Kidney tubule cell (primary cell): ENCODE measurements around the gene PHIP.
"Not testable (repeated sequence)": the region's sequence is repeated elsewhere in the genome, so short reads cannot be mapped to it uniquely, and the experiment has no call there.

Experiments used
- DNase-seq: peaks from one replicate; pipeline ENCODE4 v3.0.0-alpha.2; 2018; ENCODE audit warnings: low spot score

The PHIP gene

DNA sequence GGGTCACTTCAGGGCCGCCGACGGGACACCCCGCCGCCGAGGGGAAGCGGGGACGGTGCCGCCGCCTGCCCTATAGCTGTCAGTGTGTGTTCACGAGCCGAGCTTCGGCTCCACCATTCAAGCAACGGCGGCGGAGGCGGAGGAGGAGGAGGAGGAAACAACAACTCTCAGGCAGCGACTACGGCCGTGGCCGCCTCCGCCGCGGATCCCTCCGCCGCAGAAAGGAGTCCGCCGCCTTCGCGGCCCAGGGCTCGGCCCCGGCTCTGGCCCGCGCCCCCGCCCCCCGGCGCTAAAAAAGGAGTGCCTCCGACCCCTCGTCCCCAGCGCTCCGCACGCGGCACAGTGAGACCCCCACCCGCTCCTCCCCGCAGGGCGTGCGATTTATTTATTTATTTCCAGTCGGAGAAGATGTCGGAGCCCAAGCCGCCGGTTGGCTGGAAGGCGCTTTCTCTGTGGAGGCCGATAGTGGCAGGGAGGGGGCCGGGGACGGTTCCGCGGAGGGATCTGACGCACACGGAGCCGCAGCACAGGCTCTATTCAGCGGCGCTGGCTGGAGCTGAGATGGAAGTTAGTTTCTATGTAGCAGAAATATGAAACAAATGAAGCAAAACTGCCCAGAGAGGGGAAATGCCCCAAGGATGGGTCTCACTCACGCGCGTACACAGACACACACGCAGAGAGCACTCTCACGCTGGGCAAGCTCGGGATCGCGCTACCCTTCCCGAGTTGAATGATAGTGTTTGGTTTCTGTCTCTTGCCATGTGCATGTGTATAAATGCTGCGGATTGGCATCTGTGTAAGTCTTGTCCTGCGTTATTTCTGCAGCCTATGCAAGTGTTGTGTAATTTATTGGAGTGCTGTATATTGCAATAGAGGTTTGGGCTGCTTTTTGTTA is at the start of gene PHIP:
Gene PHIP, minus strand, starts transcription at position 180 of the 895 bp plus-strand sequence. CDS start 186 bp downstream, outside the sequence.
- DNase-seq: peak; percentile 96

DNA sequence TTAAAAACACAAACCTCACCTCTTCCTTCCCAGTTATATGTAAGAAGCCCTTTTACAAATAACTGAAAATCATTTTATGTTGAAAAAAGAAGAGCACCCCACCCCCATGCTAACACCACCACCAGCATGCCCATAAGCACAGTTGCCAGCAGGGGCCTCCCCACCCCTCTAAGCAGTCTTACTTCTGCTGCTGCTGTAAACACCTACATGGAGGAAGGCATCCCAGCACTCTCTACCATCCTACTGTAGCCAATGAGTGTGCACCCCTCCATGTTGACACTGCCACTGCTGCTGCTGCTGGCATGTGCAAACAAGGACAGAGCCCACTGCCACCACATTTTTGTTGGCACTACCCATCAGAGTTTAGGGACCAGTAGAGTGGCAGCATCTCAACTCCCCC is 49.6 kb upstream of the PHIP start:
- DNase-seq: no peak

DNA sequence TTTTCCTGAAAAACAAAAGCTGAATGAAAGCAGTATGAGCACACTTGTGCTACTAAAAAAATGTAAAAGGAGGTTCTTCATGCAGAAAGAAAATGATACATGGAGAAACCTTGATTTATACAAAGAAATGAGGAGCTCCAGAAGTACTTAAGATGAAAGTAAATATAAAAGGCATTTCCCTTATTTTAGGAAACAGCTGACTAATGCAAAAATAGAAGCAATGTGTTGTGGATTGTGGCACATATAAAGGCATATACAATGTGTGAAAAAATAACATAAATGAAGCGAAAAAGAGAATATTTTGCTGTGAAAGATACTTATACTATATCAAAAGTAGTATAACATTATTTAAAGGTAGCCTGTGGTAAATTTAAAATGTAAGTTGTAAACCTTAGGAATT is 41.2 kb upstream of the PHIP start:
- no peak for DNase-seq

DNA sequence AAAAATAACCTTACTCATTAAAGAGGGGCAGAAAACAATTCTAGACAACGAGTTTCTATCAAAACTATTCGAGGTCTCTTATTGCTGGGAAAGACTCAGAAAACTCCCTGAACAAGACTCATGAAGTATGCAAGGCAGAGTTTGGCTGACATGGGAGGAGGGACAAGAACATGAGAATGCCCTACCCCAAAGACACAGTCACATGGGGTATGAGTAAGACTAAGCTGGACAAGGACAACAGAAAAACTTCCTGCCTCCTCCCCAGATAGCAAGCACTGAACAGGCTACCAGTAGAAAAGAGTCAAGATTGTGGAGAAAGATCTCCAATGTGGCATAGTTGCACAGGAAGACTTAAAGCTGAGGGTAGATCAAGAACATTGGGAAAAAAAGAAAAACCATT is 39.7 kb upstream of the PHIP start:
- DNase-seq: peak; percentile 39

DNA sequence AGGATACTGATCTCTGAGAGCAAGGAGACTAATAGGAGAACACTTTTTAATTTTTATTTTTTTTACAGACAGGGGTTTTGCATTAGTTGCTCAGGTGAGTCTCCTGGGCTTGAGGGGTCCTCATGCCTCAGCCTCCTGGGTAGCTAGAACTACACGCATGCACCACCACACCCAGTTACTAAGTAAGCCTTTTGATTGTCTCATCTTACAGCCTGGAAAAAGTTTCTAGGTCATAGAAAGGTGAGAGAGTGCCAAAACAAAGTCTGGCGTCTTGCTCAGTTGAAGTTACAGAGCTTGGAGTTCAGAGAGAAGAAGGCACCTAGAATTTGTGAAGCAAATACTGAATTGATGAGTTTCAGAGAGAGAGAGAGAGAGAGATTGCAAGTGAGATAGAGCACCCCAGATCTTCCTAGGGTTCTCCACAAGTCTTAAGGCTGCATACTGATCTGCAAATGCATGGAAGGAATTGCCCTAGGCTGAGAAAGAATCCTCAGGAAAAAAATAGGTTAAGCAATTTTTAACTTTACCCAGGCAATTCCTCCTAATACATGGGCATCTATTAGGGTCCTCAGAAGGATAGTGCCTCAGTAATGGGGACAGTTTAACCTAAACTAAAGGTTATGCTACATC is 37.6 kb upstream of the PHIP start:
- DNase-seq: peak; percentile 1

DNA sequence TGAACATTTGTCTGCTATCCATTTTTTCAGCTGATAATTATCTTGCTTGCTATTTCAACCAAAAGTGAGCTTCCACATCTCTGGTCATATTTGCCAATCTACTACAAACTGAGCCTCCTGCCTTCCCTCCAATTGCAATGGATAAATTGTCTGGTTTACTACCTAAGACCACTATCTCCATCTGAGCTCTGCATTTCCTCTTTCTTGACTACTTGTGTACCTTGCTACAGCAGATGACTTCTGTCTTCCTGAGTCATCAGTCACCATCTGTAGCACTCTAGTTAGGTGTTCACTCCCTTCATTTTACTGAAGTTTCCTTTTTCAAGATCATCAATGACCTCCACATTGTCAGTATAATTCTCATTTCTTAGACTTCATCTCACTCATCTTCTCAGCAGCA is 33.5 kb upstream of the PHIP start:
- no peak for DNase-seq

DNA sequence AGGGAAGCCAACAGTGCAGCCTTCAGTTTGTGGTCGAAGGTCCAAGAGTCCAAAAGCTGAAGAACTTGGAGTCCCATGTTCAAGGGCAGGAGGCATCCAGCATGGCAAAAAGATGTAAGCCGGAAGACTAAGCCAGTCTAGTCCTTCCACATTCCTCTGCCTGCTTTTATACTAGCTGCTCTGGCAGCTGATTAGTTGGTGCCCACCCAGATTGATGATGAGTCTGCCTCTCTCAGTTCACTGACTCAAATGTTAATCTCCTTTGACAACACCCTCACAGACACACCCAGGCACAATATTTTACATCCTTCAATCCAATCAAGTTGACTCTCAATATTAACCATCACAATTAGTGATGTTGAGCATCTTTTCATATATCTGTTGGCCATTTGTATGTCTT is 23.1 kb upstream of the PHIP start:
- no peak for DNase-seq

DNA sequence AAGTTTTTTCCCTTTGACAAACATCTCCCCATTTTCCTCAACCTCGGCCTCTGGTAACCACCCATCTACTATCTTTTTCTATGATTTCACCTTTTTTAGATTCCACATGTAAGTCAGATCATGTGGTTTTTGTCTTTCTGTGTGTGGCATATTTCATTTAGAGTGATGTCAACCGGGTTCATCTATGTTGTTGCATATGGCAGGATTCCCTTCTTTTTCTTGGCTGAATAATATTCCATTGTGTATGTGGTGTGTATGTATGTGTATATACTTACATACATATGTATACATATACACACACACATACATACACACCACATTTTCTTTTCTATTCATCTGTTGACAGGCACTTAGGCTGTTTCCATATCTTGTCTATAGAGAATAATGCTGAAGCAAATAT is 22.2 kb upstream of the PHIP start:
- no peak for DNase-seq

DNA sequence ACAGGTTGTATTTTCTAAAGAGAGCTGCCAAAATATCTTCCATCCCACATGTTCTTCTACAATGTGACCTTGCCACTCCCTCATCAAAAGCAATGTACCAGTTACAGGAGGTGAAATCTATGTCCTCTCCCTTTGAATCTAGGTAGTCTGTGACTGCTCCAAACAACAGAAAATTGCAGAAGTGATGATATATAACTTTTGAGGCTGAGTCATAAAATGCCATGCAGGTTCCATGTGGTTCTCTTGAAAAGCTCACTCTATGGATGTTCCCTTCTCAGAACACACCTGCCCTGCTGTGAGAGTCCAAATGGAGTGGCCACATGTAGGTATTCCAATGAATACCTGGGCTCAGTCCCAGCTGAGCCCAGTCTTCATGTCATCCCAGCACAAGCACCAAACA is 16.9 kb upstream of the PHIP start:
- DNase-seq: no peak

DNA sequence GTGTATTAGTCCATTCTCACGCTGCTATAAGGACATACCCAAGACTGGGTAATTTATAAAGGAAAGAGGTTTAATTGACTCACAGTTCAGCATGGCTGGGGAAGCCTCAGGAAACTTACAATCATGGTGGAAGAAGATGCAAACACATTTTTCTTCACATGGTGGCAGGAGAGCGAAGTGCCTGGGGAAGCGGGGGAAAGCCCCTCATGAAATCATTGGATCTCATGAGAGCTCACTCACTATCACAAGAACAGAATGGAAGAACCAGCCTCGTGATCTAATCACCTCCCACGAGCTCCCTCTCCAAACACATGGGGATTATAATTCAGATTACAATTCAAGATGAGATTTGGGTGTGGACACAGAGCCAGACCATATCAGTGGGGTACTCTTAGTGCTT is 13.7 kb upstream of the PHIP start:
- DNase-seq: not testable (repeated sequence)

DNA sequence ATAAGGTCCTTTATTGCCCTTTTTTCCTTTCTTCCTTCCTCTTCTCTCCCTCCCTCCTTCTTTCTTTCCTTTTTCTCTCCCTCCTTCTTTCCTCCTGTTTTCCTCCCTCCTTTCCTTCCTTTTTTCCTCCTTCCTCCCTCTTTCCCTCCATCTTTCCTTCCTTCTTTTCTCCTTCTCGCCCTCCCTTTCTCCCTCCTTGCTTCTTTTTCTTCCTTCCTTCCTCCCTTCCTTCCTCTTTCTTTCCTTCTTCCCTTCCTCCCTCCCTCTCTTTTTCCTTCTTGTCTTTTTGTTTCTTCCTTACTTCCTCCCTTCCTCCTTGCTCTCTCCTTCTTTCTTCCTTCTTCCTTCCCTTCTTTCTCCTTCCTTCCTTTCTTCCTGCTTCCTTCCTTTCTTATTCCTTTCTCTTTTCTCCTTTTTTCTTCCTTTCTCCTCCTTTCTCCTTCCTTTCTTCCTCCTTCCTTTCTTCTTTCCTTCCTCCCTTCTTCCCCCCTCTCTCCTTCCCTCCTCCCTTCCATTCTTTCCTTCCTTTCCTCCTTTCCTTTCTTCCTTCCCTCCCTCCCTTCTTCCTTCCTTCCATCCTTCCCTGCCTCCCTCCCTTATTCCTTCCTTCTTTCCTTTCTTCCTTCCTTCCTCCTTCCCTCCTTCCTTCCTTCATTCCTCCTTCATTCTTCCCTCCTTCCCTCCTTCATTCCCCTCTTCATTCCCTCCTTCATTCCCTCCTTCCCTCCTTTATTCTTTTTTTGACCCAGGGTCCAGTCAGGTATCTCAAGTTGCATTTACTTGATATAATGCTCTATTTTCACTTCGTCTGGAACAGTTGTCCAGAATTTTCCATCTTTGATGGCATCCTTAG is 11.7 kb upstream of the PHIP start:
- no peak for DNase-seq

DNA sequence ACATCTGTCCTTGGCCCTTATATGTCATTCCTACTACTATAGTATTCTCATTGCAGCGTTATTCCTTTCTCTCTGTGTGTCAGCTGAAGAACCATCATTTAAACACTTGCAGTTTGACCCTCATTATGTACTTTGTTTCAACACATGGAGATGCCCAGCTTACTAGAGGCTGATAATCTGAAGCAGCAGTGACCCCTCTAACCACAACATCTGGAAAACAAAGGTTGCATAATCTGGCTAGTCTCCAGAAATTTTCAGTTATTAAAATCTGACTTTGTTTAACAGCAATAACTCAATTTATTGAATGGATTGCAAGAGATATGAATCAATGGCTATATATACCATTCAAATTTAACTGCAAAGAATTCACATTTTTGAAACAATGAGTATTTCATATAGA is 6.6 kb upstream of the PHIP start:
- DNase-seq: no peak

DNA sequence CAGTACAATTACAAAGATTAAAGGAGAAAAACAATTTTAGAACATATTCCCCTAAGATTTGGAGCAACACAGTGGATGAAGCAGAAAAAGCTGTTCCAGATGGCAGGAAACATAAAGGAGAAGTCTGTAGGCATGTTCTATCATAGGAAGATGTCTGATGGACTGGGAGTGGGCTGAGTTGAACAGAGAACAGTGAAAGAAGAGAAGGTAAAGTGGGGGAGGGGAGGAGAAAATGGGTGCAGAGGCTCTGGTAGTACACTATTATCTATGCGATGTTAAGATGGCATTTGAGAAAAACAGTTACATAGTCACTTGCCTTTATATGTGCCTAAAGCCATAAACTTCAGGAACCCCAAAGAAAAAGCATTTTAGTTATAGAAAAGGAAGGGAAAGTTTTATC is 4.2 kb upstream of the PHIP start:
- no peak for DNase-seq

DNA sequence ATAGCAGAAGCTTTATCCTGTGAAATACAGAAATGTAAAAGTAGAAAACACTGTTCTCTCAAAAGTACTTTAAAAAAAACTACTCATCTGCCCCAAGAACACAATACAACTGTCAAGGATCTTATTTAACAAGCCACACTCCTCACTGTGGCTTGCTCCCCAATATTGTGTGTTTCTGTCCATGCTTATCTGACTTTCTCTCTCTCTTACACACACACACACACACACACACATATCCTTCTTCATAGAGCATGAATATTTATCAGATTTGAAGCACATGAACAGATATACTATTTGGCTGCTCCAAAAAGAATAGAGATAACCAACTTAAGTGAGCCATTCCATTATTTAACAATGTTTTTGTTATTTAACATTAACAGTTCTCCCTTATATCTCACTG is 3.6 kb upstream of the PHIP start:
- no peak for DNase-seq

DNA sequence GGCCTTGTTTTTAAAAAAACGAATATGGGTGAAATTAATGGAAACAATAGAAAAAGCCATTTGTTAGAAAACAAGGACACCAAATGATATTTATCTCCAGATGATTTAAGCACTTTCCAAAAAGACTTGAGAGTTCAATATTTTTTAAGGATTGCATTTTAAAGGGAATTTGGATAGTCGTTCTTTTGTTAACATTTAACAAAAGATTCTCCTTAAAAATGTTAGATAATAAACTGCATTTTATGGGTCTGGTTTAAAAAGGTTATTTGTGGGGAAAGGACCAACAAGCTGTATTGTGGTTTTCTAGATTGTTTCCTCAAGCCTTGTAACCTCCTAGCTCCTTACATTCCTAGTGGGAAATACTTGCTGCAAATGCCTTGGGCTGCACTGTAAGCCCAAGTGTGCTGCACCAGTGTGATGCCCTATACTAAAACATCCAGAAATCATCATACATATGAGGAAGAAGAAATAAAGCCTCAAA is 1.5 kb upstream of the PHIP start:
- no peak for DNase-seq

DNA sequence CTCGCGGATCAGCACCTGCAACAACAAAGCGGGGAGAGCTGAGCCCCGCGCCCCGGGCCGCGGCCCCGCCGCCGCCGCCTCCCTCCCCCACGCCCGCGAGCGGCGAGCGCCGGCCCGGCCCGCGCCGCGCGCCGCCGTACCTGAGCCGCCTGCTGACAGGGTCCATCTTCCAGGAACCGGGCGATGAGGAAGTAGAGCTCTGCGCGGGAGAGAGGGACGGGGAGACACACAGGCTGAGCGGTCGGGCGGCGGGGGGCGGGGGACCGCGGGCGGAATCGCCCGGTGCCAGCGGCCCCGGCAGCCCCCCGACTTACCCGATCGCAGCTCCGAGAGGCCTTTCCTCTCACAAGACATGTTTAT is 359 bp downstream of the PHIP start:
- DNase-seq: no peak

DNA sequence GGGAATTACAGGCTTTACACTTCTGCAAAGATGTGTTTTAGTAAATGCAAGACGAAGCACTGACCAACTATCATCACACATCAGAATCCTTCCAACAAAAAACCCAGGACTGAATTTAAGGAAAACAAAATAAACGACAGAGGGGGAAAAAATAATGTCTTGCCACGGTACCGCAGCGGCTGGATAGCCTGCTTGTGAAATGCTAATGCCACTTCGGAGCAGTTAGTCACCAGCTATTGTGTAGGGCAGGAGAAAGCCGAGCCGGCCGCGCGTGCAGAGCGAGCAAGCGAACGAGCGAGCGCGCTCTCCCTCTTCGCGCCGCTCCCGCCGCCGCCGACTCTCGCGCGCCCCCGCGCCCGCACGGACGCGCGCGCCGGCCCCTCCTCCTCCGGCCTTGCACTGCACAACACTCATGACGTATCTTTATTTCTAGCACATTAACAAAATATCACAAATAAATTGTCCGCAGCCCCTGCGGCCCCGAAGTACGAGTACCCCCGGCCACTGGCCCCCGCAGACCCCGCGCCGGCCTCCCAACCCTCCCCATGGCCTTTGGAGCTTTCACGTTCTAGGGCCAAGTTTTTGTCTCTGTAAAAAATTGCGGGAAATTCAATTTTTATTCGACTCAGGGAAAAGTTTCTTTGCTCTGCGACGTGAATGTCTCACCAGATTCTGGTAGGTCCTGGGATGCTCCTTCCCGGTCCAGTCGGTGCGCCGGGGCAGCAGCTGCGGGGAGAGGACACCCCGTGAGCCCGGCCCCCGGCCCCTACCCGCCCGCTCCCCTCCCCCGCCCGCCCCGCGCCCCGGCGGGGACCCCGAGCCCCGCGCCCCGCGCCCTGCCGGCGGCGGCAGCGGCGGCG is 1.0 kb downstream of the PHIP start:
- peak; percentile 96 for DNase-seq

DNA sequence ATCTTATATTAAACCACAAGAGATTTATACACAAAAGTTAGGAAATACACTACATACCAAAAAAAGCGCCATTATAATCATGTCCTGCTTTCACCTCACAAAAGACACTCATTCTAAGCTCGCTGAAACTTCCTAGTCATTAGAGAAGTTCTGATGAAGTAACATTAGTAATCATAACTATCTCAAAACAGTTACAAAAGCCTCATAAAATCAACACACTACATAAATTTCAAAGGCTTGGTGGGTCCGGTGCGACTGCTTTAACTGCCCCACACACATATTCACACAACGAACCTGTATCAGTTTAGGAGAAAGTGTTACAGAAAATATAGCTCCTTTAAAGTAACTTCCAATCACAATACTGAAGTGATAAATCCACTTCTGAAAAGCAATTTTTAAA is 1.9 kb downstream of the PHIP start:
- peak; percentile 6 for DNase-seq

DNA sequence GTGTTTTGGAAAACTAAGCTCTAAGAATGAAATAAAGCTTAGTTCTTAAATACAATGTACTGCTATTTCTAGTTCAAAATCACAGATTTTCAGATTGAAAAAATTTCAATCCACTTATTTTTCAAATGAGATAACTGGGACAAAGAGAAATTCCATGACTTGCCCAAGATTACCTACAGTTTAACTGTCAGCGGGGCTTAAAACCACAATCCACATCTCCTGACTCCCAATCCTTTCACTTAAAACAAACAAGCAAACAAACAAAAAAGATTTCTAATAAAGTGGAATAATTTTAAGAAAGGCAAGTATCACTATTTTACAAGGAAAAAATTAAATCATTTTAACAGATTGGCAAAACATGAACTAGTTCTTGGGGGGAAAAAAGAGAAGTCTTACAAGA is 4.2 kb downstream of the PHIP start:
- DNase-seq: no peak

DNA sequence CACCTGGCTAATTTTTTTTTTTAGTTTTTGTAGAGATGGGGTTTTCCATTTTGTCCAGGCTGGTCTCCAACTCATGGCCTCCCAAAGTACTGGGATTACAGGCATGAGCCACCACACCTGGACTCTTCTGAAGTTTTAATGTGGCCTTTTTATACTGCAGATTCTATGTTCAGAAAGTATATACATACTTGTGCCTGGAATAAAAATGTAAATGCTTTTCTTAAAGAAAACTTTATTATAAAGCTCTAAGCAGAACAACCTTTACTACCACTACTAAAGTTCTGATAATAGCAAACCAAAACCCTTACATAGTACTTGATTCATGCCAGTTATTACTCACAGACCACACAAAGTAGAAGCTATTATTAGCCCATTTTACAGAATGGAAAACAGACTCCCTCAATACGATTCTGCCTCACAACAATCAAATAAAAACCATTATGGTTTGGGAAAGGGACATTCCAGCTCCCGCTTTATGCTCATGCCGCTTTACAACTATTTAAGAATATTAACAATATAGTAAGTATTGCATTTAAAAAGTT is 5.3 kb downstream of the PHIP start:
- DNase-seq: no peak

DNA sequence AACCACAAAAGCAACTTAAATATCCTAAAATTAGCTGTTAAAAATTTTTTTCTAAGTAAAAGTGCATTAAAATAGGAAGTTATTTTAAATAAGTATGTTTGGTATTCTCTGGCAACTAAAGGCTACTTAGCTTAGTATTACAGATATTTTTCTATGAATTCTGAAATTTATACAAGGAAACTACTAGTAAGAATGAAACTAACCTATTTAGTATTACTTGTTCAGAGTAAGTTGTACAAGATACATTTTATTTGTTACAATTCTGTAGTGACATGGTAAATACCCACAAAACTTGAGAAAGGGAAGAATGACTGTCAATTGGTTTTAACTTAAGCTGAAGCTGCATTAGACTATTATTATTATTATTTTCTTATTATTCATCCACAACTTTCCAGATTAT is 6.5 kb downstream of the PHIP start:
- no peak for DNase-seq
